GM23338 (cell line): ENCODE measurements around the gene KLHDC7A. TPM values are rescaled to one million over a fixed set of nuclear protein-coding genes. Genes with fewer than 3 reads are reported as not detected.
A peak's percentile ranks its signal among the peaks of the same experiment; 100 is the strongest.

ENCODE experiments used
- ATAC-seq: fragments of 200-7000 bp; cut with Tn5 transposase; 3 replicates; pipeline ENCODE4 v1.9.1; 2020
- DNase-seq: peaks from one replicate; pipeline ENCODE4 v3.0.0-alpha.2; 2015; ENCODE audit warnings: low spot score
- H2AFZ ChIP-seq: fragments of 200-600 bp; sonication (generic); 2 replicates; pipeline ENCODE4 v1.8.0; 2016; ENCODE audit warnings: antibody characterized with exemption, mild to moderate bottlenecking, moderate library complexity
- H3F3A ChIP-seq: fragments of 200-600 bp; sonication (generic); replicated peaks from 2 replicates; pipeline ENCODE4 v1.8.0; 2017; ENCODE audit warnings: antibody characterized with exemption, mixed run types, low read depth
- H3K27ac ChIP-seq: fragments of 200-600 bp; sonication (generic); 2 replicates; pipeline ENCODE4 v1.6.1; 2016; ENCODE audit warnings: low read depth
- H3K27me3 ChIP-seq: fragments of 200-600 bp; sonication (generic); 2 replicates; pipeline ENCODE4 v1.8.0; 2016; ENCODE audit warnings: mild to moderate bottlenecking, mixed run types, moderate library complexity; ENCODE audit not compliant: insufficient read depth
- H3K36me3 ChIP-seq: fragments of 200-600 bp; sonication (generic); 2 replicates; pipeline ENCODE4 v1.8.0; 2016; ENCODE audit warnings: mild to moderate bottlenecking; ENCODE audit not compliant: insufficient read depth
- H3K4me1 ChIP-seq: fragments of 200-600 bp; sonication (generic); 2 replicates; pipeline ENCODE4 v1.8.0; 2016; ENCODE audit warnings: mild to moderate bottlenecking, moderate library complexity; ENCODE audit not compliant: insufficient read depth
- H3K4me2 ChIP-seq: fragments of 200-600 bp; sonication (generic); 2 replicates; pipeline ENCODE4 v1.7.1; 2017; ENCODE audit warnings: mixed run types
- H3K4me3 ChIP-seq: fragments of 200-600 bp; sonication (generic); 2 replicates; pipeline ENCODE4 v1.6.1; 2016; ENCODE audit warnings: mixed run types
- H3K79me2 ChIP-seq: fragments of 200-600 bp; sonication (generic); replicated peaks from 2 replicates; pipeline ENCODE4 v1.8.0; 2017; ENCODE audit warnings: mild to moderate bottlenecking; ENCODE audit not compliant: insufficient read depth
- H3K9me2 ChIP-seq: fragments of 200-600 bp; sonication (generic); 2 replicates; pipeline ENCODE4 v1.8.0; 2017; ENCODE audit not compliant: insufficient read depth
- H4K20me1 ChIP-seq: fragments of 200-600 bp; sonication (generic); replicated peaks from 2 replicates; pipeline ENCODE4 v1.8.0; 2017; ENCODE audit warnings: mild to moderate bottlenecking; ENCODE audit not compliant: insufficient read depth
- H3K27ac Mint-ChIP-seq: 2 replicates; pipeline ENCODE4 v1.8.0; 2020; ENCODE audit warnings: inconsistent platforms, mild to moderate bottlenecking, moderate library complexity, mixed read lengths
- H3K27me3 Mint-ChIP-seq: 3 replicates; pipeline ENCODE4 v1.8.0; 2022; ENCODE audit warnings: low read depth, mild to moderate bottlenecking, moderate library complexity, mixed read lengths, inconsistent platforms; ENCODE audit not compliant: insufficient read depth, poor library complexity
- H3K36me3 Mint-ChIP-seq: 3 replicates; pipeline ENCODE4 v1.8.0; 2021; ENCODE audit warnings: low read depth, mild to moderate bottlenecking, inconsistent platforms, moderate library complexity, mixed read lengths
- H3K4me1 Mint-ChIP-seq: 3 replicates; pipeline ENCODE4 v1.8.0; 2020; ENCODE audit warnings: mild to moderate bottlenecking, inconsistent platforms, mixed read lengths
- H3K4me3 Mint-ChIP-seq: 3 replicates; pipeline ENCODE4 v1.8.0; 2021; ENCODE audit warnings: moderate library complexity, mild to moderate bottlenecking, inconsistent platforms, mixed read lengths
- H3K9me3 Mint-ChIP-seq: 3 replicates; pipeline ENCODE4 v1.8.0; 2020; ENCODE audit warnings: moderate library complexity, mild to moderate bottlenecking, inconsistent platforms, mixed read lengths
- CREB1 ChIP-seq: fragments of 250-450 bp; sonication (Bioruptor Pico); IDR thresholded peaks from 2 replicates; pipeline ENCODE4 v1.5.0; 2020; ENCODE audit warnings: low read depth, mild to moderate bottlenecking, moderate library complexity
- EZH2phosphoT487 ChIP-seq: fragments of 200-600 bp; sonication (generic); IDR thresholded peaks from one replicate; pipeline ENCODE4 v1.8.1; 2018; ENCODE audit warnings: antibody characterized with exemption; ENCODE audit not compliant: unreplicated experiment
- JUNB ChIP-seq: IDR thresholded peaks from one replicate; pipeline ENCODE4 v1.6.1; 2016; ENCODE audit warnings: antibody characterized with exemption; ENCODE audit not compliant: unreplicated experiment
- REST ChIP-seq: IDR thresholded peaks from one replicate; pipeline ENCODE4 v1.6.1; 2018; ENCODE audit warnings: antibody characterized with exemption; ENCODE audit not compliant: unreplicated experiment
- ZNF114 ChIP-seq: fragments of 250-450 bp; sonication (Bioruptor Pico); IDR thresholded peaks from 2 replicates; pipeline ENCODE4 v1.5.0; 2020; ENCODE audit warnings: mild to moderate bottlenecking, moderate library complexity
- ZNF462 ChIP-seq: fragments of 250-450 bp; sonication (Bioruptor Pico); IDR thresholded peaks from 2 replicates; pipeline ENCODE4 v1.5.0; 2020; ENCODE audit warnings: mild to moderate bottlenecking, moderate library complexity
- polyA plus RNA-seq: library from polyadenylated mRNA; unstranded; fragments of >200 nt; fragmentation: Nextera tagmentation; extraction: Ambion mirVana; gene quantifications from 2 replicates; pipeline ENCODE4 v1.2.1, GENCODE V29; 2016
- total RNA-seq: library from RNA; depleted of rRNA; stranded (reverse); fragments of >200 nt; shearing (Covaris generic); gene quantifications from 2 replicates; pipeline ENCODE4 v1.2.3, GENCODE V29; 2014

The KLHDC7A gene
- total and polyA plus RNA-seq, 2 experiments from 2014 or later, result 4.5 to 22.4 TPM

GRCh38 chr1:18511874-18512150 is 31.1 kb downstream of the KLHDC7A start (continued):
- TF ChIP-seq ZNF462 (CRISPR knock-in tag), result no peak

GRCh38 chr1:18512883-18513282 is 32.2 kb downstream of the KLHDC7A start:
- H3K4me3 ChIP-seq, result no peak overlapping the region
- no peak overlapping the region for H2AFZ ChIP-seq
- no peaks in the 10 kb centered on the region for H3K9me2 ChIP-seq
- Mint-ChIP-seq H3K27me3 (peaks cover 2% of the 10 kb centered on the region), H3K36me3 (peaks cover 7% of the 10 kb centered on the region), H3K27ac (no peak overlapping the region), H3K4me3 (no peak overlapping the region), H3K9me3 (peaks cover 31% of the 10 kb centered on the region), H3K4me1 (no peaks in the 10 kb centered on the region; the same call in none of the 3 replicates)
- H3K4me2 ChIP-seq, result no peak overlapping the region
- H3K36me3 ChIP-seq, result no peaks in the 10 kb centered on the region; the same call in 1 of the 2 replicates
- no peak overlapping the region for H3K27ac ChIP-seq
- H3F3A ChIP-seq, result no peaks in the 10 kb centered on the region
- no peaks in the 10 kb centered on the region for H3K79me2 ChIP-seq
- DNase-seq, result peak; percentile 14
- H3K4me1 ChIP-seq, result no peaks in the 10 kb centered on the region
- H4K20me1 ChIP-seq, result no peaks in the 10 kb centered on the region
- no peaks in the 10 kb centered on the region for H3K27me3 ChIP-seq
- ATAC-seq, result no peak
- TF ChIP-seq ZNF462 (CRISPR knock-in tag), result no peak
- no peak for TF ChIP-seq CREB1 (CRISPR knock-in tag)
- TF ChIP-seq REST, result no peak
- no peak for TF ChIP-seq EZH2phosphoT487
- TF ChIP-seq JUNB, result no peak
- TF ChIP-seq ZNF114 (CRISPR knock-in tag), result no peak
